CD14-positive monocyte (primary cell): ENCODE data around the gene COL2A1. TPM values are rescaled to one million over a fixed set of nuclear protein-coding genes. Genes with fewer than 3 reads are reported as not detected.

Experiments
- DNase-seq, 3 donors: peaks; one replicate each; pipeline ENCODE4 v3.0.0-alpha.2; 2011 to 2022
- H2AFZ ChIP-seq: 2 replicates; pipeline ENCODE4 v1.6.0; 2012; ENCODE audit warnings: mild to moderate bottlenecking, low read depth, low read length, inconsistent platforms; ENCODE audit not compliant: insufficient read depth, poor library complexity, severe bottlenecking
- H3K27ac ChIP-seq, 2 donors: 1 replicate in 1 of 2; 2 replicates in 1 of 2; pipeline ENCODE4 v1.5.1; 2012 to 2013; ENCODE audit warnings: low read length in 2 of 2, control low read depth in 1 of 2, inconsistent platforms in 1 of 2, low read depth in 1 of 2, mild to moderate bottlenecking in 1 of 2
- H3K27me3 ChIP-seq, 2 donors: one replicate each; pipeline versions ENCODE4 v1.6.0 to v1.6.1; 2011 to 2013; ENCODE audit warnings: low read length in 2 of 2; ENCODE audit not compliant: control insufficient read depth in 2 of 2, insufficient read depth in 2 of 2
- H3K36me3 ChIP-seq, 2 donors: replicated peaks in 1 of 2; 1 replicate in 1 of 2; 2 replicates in 1 of 2; pipeline versions ENCODE4 v1.5.1 to v1.6.1; 2012 to 2013; ENCODE audit warnings: low read length in 2 of 2, control low read depth in 1 of 2, inconsistent platforms in 1 of 2, mild to moderate bottlenecking in 1 of 2; ENCODE audit not compliant: insufficient read depth in 2 of 2, control insufficient read depth in 1 of 2
- H3K4me1 ChIP-seq, 2 donors: 1 replicate in 1 of 2; 2 replicates in 1 of 2; pipeline versions ENCODE4 v1.5.1 to v1.6.1; 2012 to 2013; ENCODE audit warnings: low read length in 2 of 2, control low read depth in 1 of 2, inconsistent platforms in 1 of 2, mild to moderate bottlenecking in 1 of 2, moderate library complexity in 1 of 2; ENCODE audit not compliant: insufficient read depth in 2 of 2, control insufficient read depth in 1 of 2
- H3K4me2 ChIP-seq: replicated peaks from 2 replicates; pipeline ENCODE3; 2012; ENCODE audit warnings: low read length, moderate library complexity, mild to moderate bottlenecking; ENCODE audit not compliant: poor library complexity, severe bottlenecking; ENCODE audit errors: extremely low read depth
- H3K4me3 ChIP-seq, 3 experiments: fragments of 200-600 bp in 1 of 3; sonication (generic) in 1 of 3; replicated peaks in 1 of 3; 1 replicate in 2 of 3; 2 replicates in 1 of 3; pipeline ENCODE4 v1.5.1; 2011 to 2013; ENCODE audit warnings: low read length in 3 of 3, mild to moderate bottlenecking in 3 of 3, control low read depth in 2 of 3, low read depth in 2 of 3, inconsistent platforms in 1 of 3, moderate library complexity in 1 of 3
- H3K79me2 ChIP-seq: 2 replicates; pipeline ENCODE4 v1.6.0; 2012; ENCODE audit warnings: mild to moderate bottlenecking, control low read depth, inconsistent platforms, low read length, moderate library complexity; ENCODE audit not compliant: insufficient read depth
- H3K9ac ChIP-seq: 2 replicates; pipeline ENCODE4 v1.6.0; 2017; ENCODE audit warnings: low read length, mild to moderate bottlenecking; ENCODE audit not compliant: insufficient read depth, poor library complexity, severe bottlenecking
- H3K9me3 ChIP-seq, 2 donors: replicated peaks in 1 of 2; 1 replicate in 1 of 2; 2 replicates in 1 of 2; pipeline versions ENCODE4 v1.5.1 to v1.6.1; 2012 to 2013; ENCODE audit warnings: low read length in 2 of 2, control low read depth in 1 of 2; ENCODE audit not compliant: control insufficient read depth in 1 of 2, insufficient read depth in 1 of 2
- H4K20me1 ChIP-seq: 2 replicates; pipeline ENCODE4 v1.6.0; 2012; ENCODE audit warnings: mild to moderate bottlenecking, low read length, control low read depth, moderate library complexity; ENCODE audit not compliant: insufficient read depth
- H3K27ac Mint-ChIP-seq, 7 donors: one replicate each; pipeline ENCODE4 v1.8.0; 2020; ENCODE audit warnings: mild to moderate bottlenecking in 7 of 7, mixed read lengths in 7 of 7, moderate library complexity in 6 of 7, inconsistent platforms in 2 of 7
- H3K27me3 Mint-ChIP-seq, 3 donors: one replicate each; pipeline ENCODE4 v1.8.0; 2021 to 2022; ENCODE audit warnings: low read depth in 3 of 3, mild to moderate bottlenecking in 3 of 3, mixed read lengths in 3 of 3, moderate library complexity in 3 of 3, inconsistent platforms in 1 of 3
- H3K36me3 Mint-ChIP-seq, 2 donors: one replicate each; pipeline ENCODE4 v1.8.0; 2020; ENCODE audit warnings: mixed read lengths in 2 of 2, inconsistent platforms in 1 of 2, mild to moderate bottlenecking in 1 of 2
- H3K4me1 Mint-ChIP-seq: one replicate; pipeline ENCODE4 v1.8.0; 2020; ENCODE audit warnings: mild to moderate bottlenecking, mixed read lengths
- H3K4me3 Mint-ChIP-seq, 2 donors: one replicate each; pipeline ENCODE4 v1.8.0; 2020; ENCODE audit warnings: mild to moderate bottlenecking in 2 of 2, mixed read lengths in 2 of 2, moderate library complexity in 1 of 2
- H3K9me3 Mint-ChIP-seq, 7 donors: one replicate each; pipeline ENCODE4 v1.8.0; 2020 to 2022; ENCODE audit warnings: mixed read lengths in 7 of 7, mild to moderate bottlenecking in 6 of 7, moderate library complexity in 6 of 7, inconsistent platforms in 2 of 7
- WGBS: methylation state at CpG from one replicate; pipeline ENCODE4 v1.1.5; 2013; ENCODE audit warnings: missing lambda C conversion rate; ENCODE audit not compliant: insufficient coverage; 5-methylcytosine and 5-hydroxymethylcytosine counted together
- intact Hi-C, 2 donors: fragments of 100-400 bp; cut with micrococcal nuclease; formaldehyde crosslinking; loops; one replicate each; pipeline versions ENCODE4 v1.15.0 to v1.15.1; 2023
- polyA plus RNA-seq, 3 donors: library from polyadenylated mRNA; depleted of rRNA in 1 of 3; unstranded in 2 of 3; stranded (reverse) in 1 of 3; fragments of 300-500 nt in 2 of 3; fragments of >200 nt in 1 of 3; fragmentation: Illumina TruSeq in 2 of 3; gene quantifications; 1 replicate in 2 of 3; 2 replicates in 1 of 3; pipeline ENCODE4 v1.2.3, GENCODE V29; 2012 to 2021
- TF ChIP-seq, protein P1 (sequence below): fragments of 200-600 bp; IDR thresholded peaks from one replicate; pipeline ENCODE4 v1.8.0; 2022; ENCODE audit warnings: antibody characterized with exemption, mild to moderate bottlenecking

The COL2A1 gene
- polyA plus RNA-seq, 3 donors, result not detected

DNA sequence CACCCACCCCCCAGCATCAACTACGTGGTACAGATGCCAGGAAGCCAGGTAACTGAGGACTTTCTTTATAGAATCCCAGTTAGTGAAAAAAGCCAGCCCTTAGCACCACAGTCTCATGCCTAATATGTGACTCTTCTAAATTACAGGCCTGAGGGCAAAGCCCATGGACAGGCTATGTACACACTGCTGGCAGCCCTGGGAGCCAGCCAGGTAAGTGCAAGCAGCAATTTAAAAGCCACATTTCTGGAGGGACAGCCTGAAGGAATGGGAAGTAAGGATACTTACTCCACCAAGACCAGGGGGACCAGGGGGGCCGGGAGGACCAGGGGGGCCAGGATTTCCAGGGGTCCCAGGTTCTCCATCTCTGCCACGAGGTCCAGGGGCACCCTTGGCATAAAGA, 7.0 kb downstream of the COL2A1 start:
- no peak overlapping the region for H3K27ac Mint-ChIP-seq
- 83% methylated on average over 3 of the region's 3 CpGs for WGBS
- Histone ChIP-seq H4K20me1 (no peaks in the 10 kb centered on the region), H3K27me3 (peaks cover 33 to 69% of the 10 kb centered on the region in 2 donors), H3K79me2 (no peaks in the 10 kb centered on the region), H2AFZ (no peak overlapping the region), H3K27ac (no peak overlapping the region), H3K36me3 (no peaks in the 10 kb centered on the region), H3K4me2 (no peak overlapping the region), H3K4me1 (peaks cover 6 to 11% of the 10 kb centered on the region in 2 donors), H3K9me3 (peaks cover 0 to 13% of the 10 kb centered on the region in 2 donors), H3K9ac (no peak overlapping the region), H3K4me3 (no peak overlapping the region)
- H3K4me3 Mint-ChIP-seq, result no peak overlapping the region
- H3K36me3 Mint-ChIP-seq, result peaks cover 0 to 3% of the 10 kb centered on the region in 2 donors
- peaks cover 65 to 79% (median 76%) of the 10 kb centered on the region in 3 donors for H3K27me3 Mint-ChIP-seq
- DNase-seq, result no peak
- H3K9me3 Mint-ChIP-seq, result peaks cover 0 to 8% (median 3%) of the 10 kb centered on the region in 7 donors
- TF ChIP-seq, protein P1, sequence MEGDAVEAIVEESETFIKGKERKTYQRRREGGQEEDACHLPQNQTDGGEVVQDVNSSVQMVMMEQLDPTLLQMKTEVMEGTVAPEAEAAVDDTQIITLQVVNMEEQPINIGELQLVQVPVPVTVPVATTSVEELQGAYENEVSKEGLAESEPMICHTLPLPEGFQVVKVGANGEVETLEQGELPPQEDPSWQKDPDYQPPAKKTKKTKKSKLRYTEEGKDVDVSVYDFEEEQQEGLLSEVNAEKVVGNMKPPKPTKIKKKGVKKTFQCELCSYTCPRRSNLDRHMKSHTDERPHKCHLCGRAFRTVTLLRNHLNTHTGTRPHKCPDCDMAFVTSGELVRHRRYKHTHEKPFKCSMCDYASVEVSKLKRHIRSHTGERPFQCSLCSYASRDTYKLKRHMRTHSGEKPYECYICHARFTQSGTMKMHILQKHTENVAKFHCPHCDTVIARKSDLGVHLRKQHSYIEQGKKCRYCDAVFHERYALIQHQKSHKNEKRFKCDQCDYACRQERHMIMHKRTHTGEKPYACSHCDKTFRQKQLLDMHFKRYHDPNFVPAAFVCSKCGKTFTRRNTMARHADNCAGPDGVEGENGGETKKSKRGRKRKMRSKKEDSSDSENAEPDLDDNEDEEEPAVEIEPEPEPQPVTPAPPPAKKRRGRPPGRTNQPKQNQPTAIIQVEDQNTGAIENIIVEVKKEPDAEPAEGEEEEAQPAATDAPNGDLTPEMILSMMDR, result no peak
- H3K4me1 Mint-ChIP-seq, result peaks cover 16% of the 10 kb centered on the region
- intact Hi-C loops, result no loop called here

DNA sequence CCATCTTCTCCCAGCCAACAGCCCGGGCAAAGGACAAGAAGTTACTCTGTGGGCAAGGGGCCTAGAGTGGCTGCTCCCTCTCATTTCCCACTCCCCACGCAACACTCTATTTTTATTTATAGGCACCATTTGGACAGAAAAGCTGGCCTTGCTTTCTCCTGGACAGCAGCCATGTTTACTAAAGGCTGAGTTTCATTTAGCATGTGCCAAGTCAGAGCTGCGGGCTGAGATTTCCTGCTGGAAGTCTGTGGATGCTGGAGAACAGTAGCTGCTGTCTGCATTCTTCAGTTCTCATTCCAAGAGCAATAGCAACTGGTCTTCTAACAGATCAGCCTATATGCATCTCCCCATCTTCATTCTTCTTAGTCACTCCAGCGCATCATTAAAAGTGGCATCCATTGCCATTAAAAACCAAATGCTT, 8.3 kb downstream of the COL2A1 start:
- H3K27me3 Mint-ChIP-seq, result peaks cover 58 to 74% (median 72%) of the 10 kb centered on the region in 3 donors
- TF ChIP-seq, protein P1, result no peak
- H3K4me1 Mint-ChIP-seq, result peaks cover 3% of the 10 kb centered on the region
- Histone ChIP-seq H3K9me3 (peaks cover 0 to 4% of the 10 kb centered on the region in 2 donors), H3K36me3 (no peaks in the 10 kb centered on the region), H3K4me3 (no peak overlapping the region), H3K9ac (no peak overlapping the region), H3K27ac (no peak overlapping the region), H3K4me1 (no peaks in the 10 kb centered on the region), H3K79me2 (no peaks in the 10 kb centered on the region), H4K20me1 (no peaks in the 10 kb centered on the region), H2AFZ (no peak overlapping the region), H3K27me3 (peaks cover 26 to 60% of the 10 kb centered on the region in 2 donors), H3K4me2 (no peak overlapping the region)
- peaks cover 0 to 5% (median 0%) of the 10 kb centered on the region in 7 donors for H3K9me3 Mint-ChIP-seq
- WGBS, result 86% methylated on average over 1 of the region's 4 CpGs
- no peaks in the 10 kb centered on the region for H3K36me3 Mint-ChIP-seq
- no peak overlapping the region for H3K4me3 Mint-ChIP-seq
- no peak for DNase-seq
- intact Hi-C loops, result no loop called here
- H3K27ac Mint-ChIP-seq, result no peak overlapping the region
